Measurements from ENCODE around the gene GNG10.

DNA sequence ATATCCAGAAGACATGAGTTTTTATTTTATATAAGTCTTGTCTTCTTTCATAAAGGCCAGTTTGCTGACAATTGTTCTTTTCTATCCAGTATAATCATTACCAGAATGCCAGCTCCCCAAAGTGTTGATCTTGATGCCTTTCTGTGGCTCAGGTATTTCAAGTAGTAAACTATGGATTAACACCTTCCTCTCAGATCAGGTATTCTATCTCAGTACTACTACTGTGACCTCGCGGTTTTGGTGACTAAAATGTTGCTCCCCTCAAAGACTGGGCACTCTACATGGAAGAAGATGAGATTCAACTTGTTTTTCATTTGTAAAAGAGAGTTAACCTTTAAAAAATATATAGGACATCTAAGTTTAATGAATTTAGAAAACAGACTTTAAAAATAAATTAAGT is 58.1 kb downstream of the GNG10 start:
- TF ChIP-seq TAF1 (IDR thresholded peaks at IDR 0.05; ENCODE audit: low read depth), result no peak
- no peak for TF ChIP-seq TEAD4 (IDR thresholded peaks at IDR 0.05)
- no peak for TF ChIP-seq EP300 (IDR thresholded peaks at IDR 0.05; ENCODE audit: borderline replicate concordance)
- TF ChIP-seq USF1 (IDR thresholded peaks at IDR 0.05), result no peak
- TF ChIP-seq, protein P1, sequence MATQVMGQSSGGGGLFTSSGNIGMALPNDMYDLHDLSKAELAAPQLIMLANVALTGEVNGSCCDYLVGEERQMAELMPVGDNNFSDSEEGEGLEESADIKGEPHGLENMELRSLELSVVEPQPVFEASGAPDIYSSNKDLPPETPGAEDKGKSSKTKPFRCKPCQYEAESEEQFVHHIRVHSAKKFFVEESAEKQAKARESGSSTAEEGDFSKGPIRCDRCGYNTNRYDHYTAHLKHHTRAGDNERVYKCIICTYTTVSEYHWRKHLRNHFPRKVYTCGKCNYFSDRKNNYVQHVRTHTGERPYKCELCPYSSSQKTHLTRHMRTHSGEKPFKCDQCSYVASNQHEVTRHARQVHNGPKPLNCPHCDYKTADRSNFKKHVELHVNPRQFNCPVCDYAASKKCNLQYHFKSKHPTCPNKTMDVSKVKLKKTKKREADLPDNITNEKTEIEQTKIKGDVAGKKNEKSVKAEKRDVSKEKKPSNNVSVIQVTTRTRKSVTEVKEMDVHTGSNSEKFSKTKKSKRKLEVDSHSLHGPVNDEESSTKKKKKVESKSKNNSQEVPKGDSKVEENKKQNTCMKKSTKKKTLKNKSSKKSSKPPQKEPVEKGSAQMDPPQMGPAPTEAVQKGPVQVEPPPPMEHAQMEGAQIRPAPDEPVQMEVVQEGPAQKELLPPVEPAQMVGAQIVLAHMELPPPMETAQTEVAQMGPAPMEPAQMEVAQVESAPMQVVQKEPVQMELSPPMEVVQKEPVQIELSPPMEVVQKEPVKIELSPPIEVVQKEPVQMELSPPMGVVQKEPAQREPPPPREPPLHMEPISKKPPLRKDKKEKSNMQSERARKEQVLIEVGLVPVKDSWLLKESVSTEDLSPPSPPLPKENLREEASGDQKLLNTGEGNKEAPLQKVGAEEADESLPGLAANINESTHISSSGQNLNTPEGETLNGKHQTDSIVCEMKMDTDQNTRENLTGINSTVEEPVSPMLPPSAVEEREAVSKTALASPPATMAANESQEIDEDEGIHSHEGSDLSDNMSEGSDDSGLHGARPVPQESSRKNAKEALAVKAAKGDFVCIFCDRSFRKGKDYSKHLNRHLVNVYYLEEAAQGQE (IDR thresholded peaks at IDR 0.05; ENCODE audit: low read depth), result no peak
- TF ChIP-seq EGR1 (IDR thresholded peaks at IDR 0.05), result no peak
- TF ChIP-seq FOXM1 (IDR thresholded peaks at IDR 0.05; ENCODE audit: borderline replicate concordance, low read depth), result no peak

All from Ishikawa (cell line).